Activated CD8-positive, alpha-beta T cell treated with anti-CD3 and anti-CD28 coated beads for 36 hours (primary cell): ENCODE measurements around the gene TMEM184A. TPM values are rescaled to one million over a fixed set of nuclear protein-coding genes. Genes with fewer than 3 reads are reported as not detected.
A peak's percentile ranks its signal among the peaks of the same experiment; 100 is the strongest.
"Not testable (repeated sequence)": the region's sequence is repeated elsewhere in the genome, so short reads cannot be mapped to it uniquely, and the experiment has no call there.

Experiments used
- ATAC-seq: fragments of 200-7000 bp; cut with Tn5 transposase; one replicate; pipeline ENCODE4 v1.10.0; 2021; ENCODE audit warnings: mild to moderate bottlenecking, moderate library complexity
- CTCF ChIA-PET: fragments of 350-600 bp; sonication (Branson Sonifier 250); formaldehyde crosslinking; loops from one replicate; lab custom pipeline; 2021; ENCODE audit warnings: antibody characterized with exemption; lab: Charles Lee
- POLR2A ChIA-PET: fragments of 350-600 bp; sonication (Branson Sonifier 250); formaldehyde crosslinking; loops from one replicate; lab custom pipeline; 2021; ENCODE audit warnings: antibody characterized with exemption; lab: Charles Lee
- DNase-seq: peaks from one replicate; pipeline ENCODE4 v3.0.0-alpha.2; 2020
- H3K27ac Mint-ChIP-seq: one replicate; pipeline ENCODE4 v1.8.0; 2021; ENCODE audit warnings: mild to moderate bottlenecking, mixed read lengths
- H3K27me3 Mint-ChIP-seq: one replicate; pipeline ENCODE4 v1.8.0; 2021; ENCODE audit warnings: mixed read lengths
- H3K36me3 Mint-ChIP-seq: one replicate; pipeline ENCODE4 v1.8.0; 2021; ENCODE audit warnings: low read depth, mixed read lengths
- H3K4me1 Mint-ChIP-seq: one replicate; pipeline ENCODE4 v1.8.0; 2021; ENCODE audit warnings: low read depth, mixed read lengths
- H3K4me3 Mint-ChIP-seq: one replicate; pipeline ENCODE4 v1.8.0; 2021; ENCODE audit warnings: mild to moderate bottlenecking, moderate library complexity, mixed read lengths
- H3K9me3 Mint-ChIP-seq: one replicate; pipeline ENCODE4 v1.8.0; 2021; ENCODE audit warnings: mixed read lengths
- CTCF ChIP-seq: fragments of 200-600 bp; IDR thresholded peaks from one replicate; pipeline ENCODE4 v1.8.0; 2022; ENCODE audit warnings: antibody characterized with exemption, mild to moderate bottlenecking
- intact Hi-C: fragments of 100-400 bp; cut with micrococcal nuclease; formaldehyde crosslinking; loops from one replicate; pipeline ENCODE4 v1.10.0; 2022
- total RNA-seq, 2 experiments: library from RNA; stranded (reverse); gene quantifications; one replicate each; pipeline ENCODE4 v1.2.3, GENCODE V29; 2021

TMEM184A gene
- total RNA-seq, 2 experiments from 2014 or later: not detected

GRCh38 chr7:1521456-1521855, 34.5 kb downstream of the TMEM184A start:
- ChIA-PET POLR2A (no interaction called here), CTCF (no interaction called here)
- ATAC-seq (peak; percentile 56), DNase-seq (peak; percentile 47)
- no peaks in the 10 kb centered on the region for H3K27me3 Mint-ChIP-seq
- no peak for TF ChIP-seq CTCF
- H3K27ac Mint-ChIP-seq: no peak overlapping the region
- H3K4me3 Mint-ChIP-seq: no peak overlapping the region
- no peaks in the 10 kb centered on the region for H3K36me3 Mint-ChIP-seq
- peaks cover 4% of the 10 kb centered on the region for H3K9me3 Mint-ChIP-seq
- H3K4me1 Mint-ChIP-seq: peaks cover 5% of the 10 kb centered on the region
- intact Hi-C loops: no loop called here

- no peak for TF ChIP-seq CTCF
- no peak overlapping the region for H3K4me3 Mint-ChIP-seq
- no peaks in the 10 kb centered on the region for H3K27me3 Mint-ChIP-seq
- DNase-seq: no peak
- no peaks in the 10 kb centered on the region for H3K36me3 Mint-ChIP-seq
- H3K9me3 Mint-ChIP-seq: peaks cover 4% of the 10 kb centered on the region
- H3K27ac Mint-ChIP-seq: no peak overlapping the region
- POLR2A ChIA-PET: no interaction called here
- CTCF ChIA-PET: no interaction called here
- H3K4me1 Mint-ChIP-seq: peaks cover 5% of the 10 kb centered on the region
- ATAC-seq: no peak
- intact Hi-C loops: no loop called here
Observed at GRCh38 chr7:1520539-1521234, 35.3 kb downstream of the TMEM184A start.

DNA sequence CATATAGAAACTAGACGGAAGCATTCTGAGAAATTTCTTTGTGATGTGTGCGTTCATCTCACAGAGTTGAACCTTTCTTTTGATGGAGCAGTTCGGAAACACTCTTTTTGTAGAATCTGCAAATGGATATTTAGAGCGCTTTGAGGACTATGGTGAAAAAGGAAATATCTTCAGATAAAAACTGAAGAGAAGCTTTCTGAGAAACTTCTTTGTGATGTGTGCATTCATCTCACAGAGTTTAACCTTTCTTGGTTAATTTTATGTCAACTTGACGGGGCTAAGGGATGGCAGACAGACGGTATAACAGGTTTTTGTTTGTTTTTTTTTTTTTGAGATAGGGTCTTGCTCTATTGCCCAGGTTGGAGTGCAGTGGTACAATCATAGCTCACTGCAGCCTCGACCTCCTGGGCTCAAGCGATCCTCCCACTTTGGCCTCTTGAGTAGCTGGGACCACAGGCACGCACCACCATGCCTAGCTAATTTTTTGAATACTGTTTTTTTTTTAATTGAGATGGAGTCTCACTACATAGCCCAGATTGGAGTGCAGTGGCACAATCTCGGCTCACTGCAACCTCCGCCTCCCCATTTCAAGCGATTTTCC, 36.6 kb downstream of the TMEM184A start:
- CTCF ChIA-PET: interaction anchor here (0.7 to 1.1 kb wide), 2 partner anchors 13 to 60 kb away, joined by 3 read pairs; no protein-coding TSS in a partner anchor
- POLR2A ChIA-PET, ATAC-seq, H3K4me1 Mint-ChIP-seq, H3K4me3 Mint-ChIP-seq, H3K36me3 Mint-ChIP-seq, intact Hi-C loops, H3K9me3 Mint-ChIP-seq, H3K27me3 Mint-ChIP-seq, DNase-seq, H3K27ac Mint-ChIP-seq: not testable (repeated sequence)

DNA sequence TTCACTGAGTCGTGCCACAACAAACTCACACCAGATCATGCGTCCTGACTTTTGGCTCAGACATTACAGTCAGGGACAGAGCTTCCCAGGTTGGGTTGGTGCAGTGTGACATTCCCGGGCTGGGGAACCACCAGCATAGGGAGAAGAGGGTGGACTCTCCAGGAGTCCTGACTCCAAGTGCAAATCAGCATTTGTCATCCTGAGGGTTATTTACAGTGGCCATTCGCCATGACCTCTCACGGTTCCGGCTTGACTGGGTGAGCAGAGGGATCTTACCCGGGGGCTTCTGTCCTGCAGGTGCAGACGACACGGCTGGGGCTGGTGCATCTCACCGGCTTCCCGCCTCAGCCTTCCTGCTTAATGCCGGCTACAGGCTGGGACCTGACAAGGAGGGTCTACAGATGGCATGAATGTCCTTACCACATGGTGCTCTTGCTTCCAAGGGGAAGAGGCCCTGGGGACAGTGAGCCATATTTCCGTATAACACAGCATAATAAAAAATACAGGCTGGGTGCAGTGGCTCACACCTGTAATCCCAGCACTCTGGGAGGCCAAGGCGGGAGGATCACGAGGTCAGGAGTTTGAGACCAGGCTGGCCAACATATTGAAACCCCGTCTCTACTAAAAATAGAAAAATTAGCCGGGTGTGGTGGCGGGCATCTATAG, 39.3 kb downstream of the TMEM184A start:
- peaks cover 4% of the 10 kb centered on the region for H3K9me3 Mint-ChIP-seq
- intact Hi-C loops: no loop called here
- peaks cover 20% of the 10 kb centered on the region for H3K4me1 Mint-ChIP-seq

GRCh38 chr7:1515509-1515967, 40.5 kb downstream of the TMEM184A start:
- not testable (repeated sequence) for H3K4me3 Mint-ChIP-seq
- peaks cover 25% of the 10 kb centered on the region for H3K4me1 Mint-ChIP-seq

More for the DNA sequence above, 39.3 kb downstream of the TMEM184A start:
- no peak overlapping the region for H3K4me3 Mint-ChIP-seq
- ATAC-seq (no peak), DNase-seq (no peak)
- H3K36me3 Mint-ChIP-seq: no peaks in the 10 kb centered on the region
- no peaks in the 10 kb centered on the region for H3K27me3 Mint-ChIP-seq
- POLR2A ChIA-PET: no interaction called here
- CTCF ChIA-PET: no interaction called here
- TF ChIP-seq CTCF: no peak
- no peak overlapping the region for H3K27ac Mint-ChIP-seq

More at GRCh38 chr7:1515509-1515967, 40.5 kb downstream of the TMEM184A start:
- POLR2A ChIA-PET: interaction anchor here (1.0 kb wide), 1 partner anchor 15 kb away, joined by 3 read pairs; the partner anchor contains the start of gene MAFK
- H3K36me3 Mint-ChIP-seq, intact Hi-C loops, H3K9me3 Mint-ChIP-seq, DNase-seq, CTCF ChIA-PET, H3K27ac Mint-ChIP-seq, H3K27me3 Mint-ChIP-seq, ATAC-seq: not testable (repeated sequence)
